ENCODE results near the gene ADCY5. TPM values are rescaled to one million over a fixed set of nuclear protein-coding genes. Genes with fewer than 3 reads are reported as not detected.

The ADCY5 gene
- polyA plus RNA-seq, 2 of the 4 experiments (the other 2 are of a cell fraction) = 0.57 to 0.68 TPM

- no peak overlapping the region for H3K27ac ChIP-seq
- TF ChIP-seq HOXB5 (CRISPR knock-in tag; IDR thresholded peaks at IDR 0.05) (no peak), ZC3H11A (IDR thresholded peaks at IDR 0.05) (no peak), HOXB13 (CRISPR knock-in tag; IDR thresholded peaks at IDR 0.05; ENCODE audit: low read depth) (no peak), TFCP2L1 (CRISPR knock-in tag; IDR thresholded peaks at IDR 0.05) (no peak), KDM5A (IDR thresholded peaks at IDR 0.05) (no peak), MAX (IDR thresholded peaks at IDR 0.05) (no peak), CBX8 (IDR thresholded peaks at IDR 0.05) (no peak), HEYL (CRISPR knock-in tag; IDR thresholded peaks at IDR 0.05) (no peak), EHF (CRISPR knock-in tag; IDR thresholded peaks at IDR 0.05) (no peak), ATOH8 (CRISPR knock-in tag; IDR thresholded peaks at IDR 0.05; ENCODE audit: low read depth) (no peak), FOXS1 (CRISPR knock-in tag; IDR thresholded peaks at IDR 0.05) (no peak), NFE2L2 (conservative IDR thresholded peaks at IDR 0.05; ENCODE audit: low read length) (no peak), POLR2AphosphoS2 (conservative IDR thresholded peaks at IDR 0.05; ENCODE audit: low read length) (no peak), FOSB (CRISPR knock-in tag; IDR thresholded peaks at IDR 0.05) (no peak), TP53 (CRISPR knock-in tag; IDR thresholded peaks at IDR 0.05) (no peak), CHD2 (IDR thresholded peaks at IDR 0.05; ENCODE audit: low read length, partially characterized antibody) (no peak)
- 60% methylated on average over 15 of the region's 15 CpGs for WGBS (ENCODE audit: missing lambda C conversion rate)
- no peak for DNase-seq (ENCODE audit: low read depth in 1 of 2, low spot score in 1 of 2)
- H3K4me2 ChIP-seq = no peak overlapping the region
- H3K4me1 ChIP-seq = no peaks in the 10 kb centered on the region
- CTCF ChIA-PET = interaction anchor here (1.0 to 2.0 kb wide), 3 partner anchors 12 to 148 kb away, joined by 3 to 7 read pairs (median 5); no protein-coding TSS in a partner anchor
- no peak for ATAC-seq
- FAIRE-seq = no peak
- no peaks in the 10 kb centered on the region for H3K9me3 ChIP-seq
- POLR2A ChIA-PET = no interaction called here
- no peak overlapping the region for H3K4me3 ChIP-seq
Observed at GRCh38 chr3:123476967-123477750, 28.3 kb upstream of the ADCY5 start.

GRCh38 chr3:123475786-123476185, 26.9 kb upstream of the ADCY5 start:
- ATAC-seq (no peak; a peak in 1 of 6 replicates), FAIRE-seq (no peak), DNase-seq (ENCODE audit: low read depth in 1 of 2, low spot score in 1 of 2) (no peak)
- ChIA-PET POLR2A (no interaction called here), CTCF (interaction anchor here (1.0 to 2.6 kb wide), 2 partner anchors 13 to 147 kb away, joined by 4 to 8 read pairs; no protein-coding TSS in a partner anchor)
- TF ChIP-seq POLR2A (IDR thresholded peaks at IDR 0.05; ENCODE audit: low read length) (no peak), MAFK (IDR thresholded peaks at IDR 0.05; ENCODE audit: partially characterized antibody) (no peak), CHD4 (IDR thresholded peaks at IDR 0.05; ENCODE audit: borderline replicate concordance) (no peak), HOXA7 (CRISPR knock-in tag; IDR thresholded peaks at IDR 0.05) (no peak), ATOH8 (CRISPR knock-in tag; IDR thresholded peaks at IDR 0.05; ENCODE audit: low read depth) (no peak), REST (IDR thresholded peaks at IDR 0.05) (no peak), RFX5 (IDR thresholded peaks at IDR 0.05) (no peak), ESRRA (IDR thresholded peaks at IDR 0.05; ENCODE audit: borderline replicate concordance, low read length) (no peak), TFCP2L1 (CRISPR knock-in tag; IDR thresholded peaks at IDR 0.05) (no peak), RARB (CRISPR knock-in tag; IDR thresholded peaks at IDR 0.05) (no peak), JUN (IDR thresholded peaks at IDR 0.05) (no peak)
- H3K27ac ChIP-seq = no peak overlapping the region
- H3K9me3 ChIP-seq = no peaks in the 10 kb centered on the region
- no peak overlapping the region for H3K4me3 ChIP-seq
- H3K4me1 ChIP-seq = no peaks in the 10 kb centered on the region
- H3K4me2 ChIP-seq = no peak overlapping the region
- 68% methylated on average over 7 of the region's 7 CpGs for WGBS (ENCODE audit: missing lambda C conversion rate)

All from A549 (cell line).